Measurements from ENCODE around the gene WDR64. TPM values are rescaled to one million over a fixed set of nuclear protein-coding genes. Genes with fewer than 3 reads are reported as not detected.

The WDR64 gene
- total and polyA plus RNA-seq, 2 of the 4 experiments (the other 2 are of a cell fraction), result not detected

GRCh38 chr1:241800640-241801039, 148.6 kb downstream of the WDR64 start:
- no peak overlapping the region for H2BK15ac ChIP-seq (ENCODE audit: low read depth, low read length)
- no peaks in the 10 kb centered on the region for H3K27me3 ChIP-seq (ENCODE audit: control insufficient read depth, insufficient read depth, low read length)
- no peak overlapping the region for H4K5ac ChIP-seq (ENCODE audit: low read depth, low read length)
- BruUV-seq (replicated peaks), result no TSS peak
- ATAC-seq (ENCODE audit: low read depth) (no peak), DNase-seq (no peak)
- no peak overlapping the region for H3K14ac ChIP-seq (replicated peaks; ENCODE audit: low read depth, low read length)
- no peak overlapping the region for H4K91ac ChIP-seq (ENCODE audit: insufficient read depth, low read depth, low read length)
- no peak overlapping the region for H3K23ac ChIP-seq (ENCODE audit: low read depth, low read length)
- H3K56ac ChIP-seq (ENCODE audit: extremely low read depth, insufficient read depth, low read length), result no peak overlapping the region
- no peak overlapping the region for H3K4me2 ChIP-seq (ENCODE audit: low read depth, low read length)
- TF ChIP-seq MXI1 (IDR thresholded peaks at IDR 0.05; ENCODE audit: borderline replicate concordance, low read depth, low read length) (no peak), ELK1 (IDR thresholded peaks at IDR 0.05; ENCODE audit: borderline replicate concordance, low read depth, low read length) (no peak), FOS (IDR thresholded peaks at IDR 0.05; ENCODE audit: low read depth, low read length) (no peak), CEBPB (IDR thresholded peaks at IDR 0.05; ENCODE audit: low read depth, low read length) (no peak), SMC3 (IDR thresholded peaks at IDR 0.05; ENCODE audit: low read depth, low read length) (no peak), CHD1 (IDR thresholded peaks at IDR 0.05; ENCODE audit: low read depth, low read length) (no peak), NFE2L2 (IDR thresholded peaks at IDR 0.05; ENCODE audit: low read depth, low read length) (no peak)
- no peaks in the 10 kb centered on the region for H3K9me3 ChIP-seq (ENCODE audit: control insufficient read depth, insufficient read depth, low read length)
- H3K4me1 ChIP-seq (ENCODE audit: control insufficient read depth, insufficient read depth, low read length), result no peaks in the 10 kb centered on the region
- H3K9ac ChIP-seq (ENCODE audit: low read depth, low read length), result no peak overlapping the region
- no peak overlapping the region for H3K4ac ChIP-seq (ENCODE audit: low read depth, low read length)
- no peak overlapping the region for H4K8ac ChIP-seq (ENCODE audit: low read depth in 2 of 2, low read length in 2 of 2)
- no CpG with 5 or more reads among the region's 3 CpGs for WGBS, 2 experiments (ENCODE audit: extremely low coverage in 2 of 2, insufficient read length in 1 of 2)
- H2BK20ac ChIP-seq (ENCODE audit: low read depth, low read length), result no peak overlapping the region
- H2BK5ac ChIP-seq (ENCODE audit: low read depth, low read length, poor library complexity, severe bottlenecking), result no peak overlapping the region
- H2BK120ac ChIP-seq (ENCODE audit: low read depth, low read length), result no peak overlapping the region
- POLR2A ChIA-PET (ENCODE audit: unreplicated experiment), result no interaction called here
- in situ Hi-C loops (cut with MboI; ENCODE audit: low sequenced_read_pairs) (no loop called here), intact Hi-C loops (cut with micrococcal nuclease) (no loop called here), dilution Hi-C loops (cut with HindIII; ENCODE audit: low sequenced_read_pairs, unreplicated experiment) (no loop called here)
- H3K18ac ChIP-seq (ENCODE audit: low read depth, low read length), result no peak overlapping the region
- H3K9me1 ChIP-seq (ENCODE audit: insufficient read depth, low read length), result no peaks in the 10 kb centered on the region
- H3K4me3 ChIP-seq (ENCODE audit: insufficient read depth, low read depth, low read length), result no peak overlapping the region
- no peak overlapping the region for H3K27ac ChIP-seq (ENCODE audit: insufficient read depth, low read length)
- H3K36me3 ChIP-seq (ENCODE audit: control insufficient read depth, insufficient read depth, low read length), result no peaks in the 10 kb centered on the region
- no peak overlapping the region for H2AFZ ChIP-seq (replicated peaks; ENCODE audit: low read length, poor library complexity)
- no peak overlapping the region for H2AK9ac ChIP-seq (replicated peaks; ENCODE audit: low read depth, low read length, poor library complexity)
- CTCF ChIA-PET, result interaction anchor here (1.0 to 1.2 kb wide), 2 partner anchors 8 to 15 kb away, joined by 4 to 6 read pairs; no protein-coding TSS in a partner anchor
- H4K20me1 ChIP-seq (ENCODE audit: insufficient read depth, low read length), result no peaks in the 10 kb centered on the region
- no peak overlapping the region for H2AK5ac ChIP-seq (ENCODE audit: low read depth, low read length)
- no peaks in the 10 kb centered on the region for H3K79me1 ChIP-seq (ENCODE audit: low read depth in 1 of 2, low read length in 2 of 2)
